Activated CD8-positive, alpha-beta T cell treated with anti-CD3 and anti-CD28 coated beads, Interleukin-2, amount 10 ng/mL, durations not matched to agents 7 days and 5 days (primary cell): ENCODE results near the gene WFS1. TPM values are rescaled to one million over a fixed set of nuclear protein-coding genes. Genes with fewer than 3 reads are reported as not detected.

ENCODE experiments used
- ATAC-seq: fragments of 150-1000 bp; cut with Tn5 transposase; one replicate; pipeline ENCODE4 v1.10.0; 2021; ENCODE audit warnings: moderate library complexity
- CTCF ChIA-PET: fragments of 350-600 bp; sonication (Branson Sonifier 250); formaldehyde crosslinking; loops from one replicate; lab custom pipeline; 2021; ENCODE audit warnings: antibody characterized with exemption; lab: Charles Lee
- POLR2A ChIA-PET: fragments of 350-600 bp; sonication (Branson Sonifier 250); formaldehyde crosslinking; loops from one replicate; lab custom pipeline; 2021; ENCODE audit warnings: antibody characterized with exemption; lab: Charles Lee
- DNase-seq: peaks from one replicate; pipeline ENCODE4 v3.0.0-alpha.2; 2020
- H3K27ac Mint-ChIP-seq: one replicate; pipeline ENCODE4 v1.8.0; 2021; ENCODE audit warnings: mild to moderate bottlenecking, mixed read lengths
- H3K27me3 Mint-ChIP-seq: one replicate; pipeline ENCODE4 v1.8.0; 2021; ENCODE audit warnings: low read depth, mixed read lengths
- H3K36me3 Mint-ChIP-seq: one replicate; pipeline ENCODE4 v1.8.0; 2021; ENCODE audit warnings: low read depth, mixed read lengths
- H3K4me1 Mint-ChIP-seq: one replicate; pipeline ENCODE4 v1.8.0; 2021; ENCODE audit warnings: low read depth, mixed read lengths
- H3K4me3 Mint-ChIP-seq: one replicate; pipeline ENCODE4 v1.8.0; 2021; ENCODE audit warnings: mild to moderate bottlenecking, mixed read lengths
- H3K9me3 Mint-ChIP-seq: one replicate; pipeline ENCODE4 v1.8.0; 2022; ENCODE audit warnings: mixed read lengths; ENCODE audit not compliant: insufficient read depth
- total RNA-seq, 2 experiments: library from RNA; stranded (reverse); gene quantifications; one replicate each; pipeline ENCODE4 v1.2.3, GENCODE V29; 2021

Gene WFS1
- total RNA-seq, 2 experiments from 2014 or later = 0.97 to 1.3 TPM

DNA sequence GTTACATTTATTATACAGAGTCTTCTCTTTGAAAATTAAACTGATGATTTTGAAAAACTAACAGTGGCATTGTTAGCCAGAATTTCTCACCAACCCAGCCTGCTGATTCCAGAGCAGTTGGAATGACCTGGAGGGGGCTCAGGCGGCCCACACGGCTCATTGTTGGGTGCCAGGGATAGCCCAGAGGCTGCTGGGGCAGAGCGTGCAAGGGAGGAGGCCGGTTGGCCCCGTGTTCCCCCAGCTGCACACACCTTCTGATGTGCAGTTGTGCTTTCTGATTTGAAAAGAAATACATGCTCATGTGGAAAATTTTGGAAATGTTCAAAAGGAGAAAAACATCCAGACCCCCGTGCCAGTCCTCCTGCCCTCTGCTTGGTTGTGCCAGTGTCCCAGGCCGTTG is 20.6 kb downstream of the WFS1 start:
- ChIA-PET POLR2A (no interaction called here), CTCF (no interaction called here)
- Mint-ChIP-seq H3K4me3 (no peak overlapping the region), H3K9me3 (no peaks in the 10 kb centered on the region), H3K36me3 (no peaks in the 10 kb centered on the region), H3K27me3 (no peaks in the 10 kb centered on the region), H3K27ac (no peak overlapping the region), H3K4me1 (no peaks in the 10 kb centered on the region)
- ATAC-seq (no peak), DNase-seq (no peak)

DNA sequence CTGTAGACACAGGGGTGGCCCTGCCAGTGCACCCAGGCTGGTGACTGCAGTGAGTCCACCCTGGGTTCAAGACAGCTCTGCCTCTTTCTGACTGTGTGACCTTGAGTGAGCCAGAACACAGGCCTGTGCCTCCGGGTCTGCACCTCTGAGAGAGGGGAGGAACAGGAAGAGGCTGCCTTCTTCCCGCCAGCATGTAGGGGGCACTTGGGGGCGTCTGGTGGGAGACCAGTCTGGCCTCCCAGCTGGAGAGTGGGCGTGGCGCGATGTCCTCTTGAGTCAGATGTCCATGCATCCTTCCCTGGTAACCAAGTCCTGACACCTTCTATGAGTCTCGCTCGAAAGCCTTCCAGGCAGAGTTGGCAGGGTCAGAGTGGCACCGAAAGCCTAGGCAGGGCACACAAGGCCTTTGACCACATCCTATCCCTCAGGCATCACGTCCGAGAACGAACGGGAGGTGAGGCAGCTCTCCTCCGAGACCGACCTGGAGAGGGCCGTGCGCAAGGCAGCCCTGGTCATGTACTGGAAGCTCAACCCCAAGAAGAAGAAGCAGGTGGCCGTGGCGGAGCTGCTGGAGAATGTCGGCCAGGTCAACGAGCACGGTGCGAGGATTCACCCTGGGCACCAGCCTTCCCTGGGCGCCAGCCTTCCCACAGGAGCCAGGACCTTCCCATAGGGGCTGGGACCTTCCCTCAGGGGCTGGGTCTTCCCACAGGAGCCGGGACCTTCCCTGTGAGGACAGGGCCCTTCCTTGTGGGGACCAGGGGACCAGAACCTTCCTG is 21.3 kb downstream of the WFS1 start:
- Mint-ChIP-seq H3K27ac (no peak overlapping the region), H3K4me1 (no peaks in the 10 kb centered on the region), H3K36me3 (no peaks in the 10 kb centered on the region), H3K9me3 (no peaks in the 10 kb centered on the region), H3K27me3 (no peaks in the 10 kb centered on the region), H3K4me3 (no peak overlapping the region)
- CTCF ChIA-PET = no interaction called here
- ATAC-seq = no peak
- no peak for DNase-seq
- POLR2A ChIA-PET = no interaction called here

DNA sequence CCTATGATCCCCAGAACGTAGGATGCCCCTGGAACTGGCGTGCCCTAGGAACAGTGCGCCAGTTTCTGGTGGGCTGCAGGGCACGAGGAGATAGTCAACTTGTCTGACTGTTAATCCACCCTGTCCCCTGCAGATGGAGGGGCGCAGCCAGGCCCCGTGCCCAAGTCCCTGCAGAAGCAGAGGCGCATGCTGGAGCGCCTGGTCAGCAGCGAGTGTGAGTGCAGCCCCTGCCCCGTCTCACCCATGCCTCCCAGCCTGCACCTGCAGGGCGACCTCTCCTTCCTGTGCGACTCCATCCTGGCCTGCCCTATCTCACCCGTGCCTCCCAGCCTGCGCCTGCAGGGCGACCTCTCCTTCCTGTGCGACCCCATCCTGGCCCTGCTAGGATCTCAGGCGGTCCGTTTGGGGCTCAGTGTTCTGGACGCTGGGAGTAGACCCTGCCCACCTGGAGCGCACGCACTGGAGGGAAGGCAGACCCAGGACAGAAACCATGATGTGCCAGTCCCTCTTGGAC is 22.2 kb downstream of the WFS1 start:
- Mint-ChIP-seq H3K4me3 (no peak overlapping the region), H3K36me3 (no peaks in the 10 kb centered on the region), H3K4me1 (no peaks in the 10 kb centered on the region), H3K27me3 (no peaks in the 10 kb centered on the region), H3K9me3 (no peaks in the 10 kb centered on the region), H3K27ac (no peak overlapping the region)
- CTCF ChIA-PET = no interaction called here
- no peak for ATAC-seq
- POLR2A ChIA-PET = no interaction called here
- DNase-seq = no peak

DNA sequence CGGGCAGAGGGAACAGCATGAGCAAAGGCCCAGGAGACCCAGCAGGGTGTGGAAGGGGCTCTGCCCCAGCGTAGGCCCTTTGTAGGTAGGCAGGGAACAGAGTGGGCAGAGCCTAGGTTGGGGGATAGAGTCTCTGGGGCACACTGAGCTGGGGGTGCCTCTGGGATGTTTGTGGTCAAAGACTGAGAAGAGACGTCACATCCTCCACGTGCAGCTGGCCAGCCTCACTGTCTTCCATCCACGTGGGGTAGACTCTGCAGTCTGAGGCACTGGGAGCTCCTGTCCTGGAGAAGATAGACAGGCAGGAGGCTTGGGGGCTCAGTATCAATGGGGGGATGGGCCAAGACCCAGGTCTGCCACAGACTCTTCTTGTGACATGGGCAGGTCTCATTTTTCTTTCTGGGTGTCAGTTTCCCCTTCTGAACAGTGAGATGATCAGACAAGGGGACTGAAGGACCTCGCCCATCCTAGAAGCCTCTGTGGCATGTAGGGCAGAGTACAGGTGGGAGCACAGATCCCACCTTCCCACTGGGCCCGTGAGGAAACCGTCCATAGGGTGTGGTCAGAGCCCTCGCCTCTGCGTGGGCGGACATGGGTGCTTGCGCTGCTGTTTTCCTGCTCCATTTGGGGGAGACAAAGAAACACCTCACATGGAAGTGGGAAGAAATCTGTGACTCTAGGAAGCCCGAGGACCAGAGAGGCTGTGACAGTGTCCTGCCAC is 22.9 kb downstream of the WFS1 start:
- H3K27me3 Mint-ChIP-seq = no peaks in the 10 kb centered on the region
- no peaks in the 10 kb centered on the region for H3K9me3 Mint-ChIP-seq
- ChIA-PET POLR2A (interaction anchor here (0.7 kb wide), 1 partner anchor 435 kb away, joined by 3 read pairs; no protein-coding TSS in a partner anchor), CTCF (no interaction called here)
- ATAC-seq = no peak
- no peaks in the 10 kb centered on the region for H3K36me3 Mint-ChIP-seq
- DNase-seq = no peak
- H3K4me1 Mint-ChIP-seq = no peaks in the 10 kb centered on the region
- no peak overlapping the region for H3K4me3 Mint-ChIP-seq
- no peak overlapping the region for H3K27ac Mint-ChIP-seq

DNA sequence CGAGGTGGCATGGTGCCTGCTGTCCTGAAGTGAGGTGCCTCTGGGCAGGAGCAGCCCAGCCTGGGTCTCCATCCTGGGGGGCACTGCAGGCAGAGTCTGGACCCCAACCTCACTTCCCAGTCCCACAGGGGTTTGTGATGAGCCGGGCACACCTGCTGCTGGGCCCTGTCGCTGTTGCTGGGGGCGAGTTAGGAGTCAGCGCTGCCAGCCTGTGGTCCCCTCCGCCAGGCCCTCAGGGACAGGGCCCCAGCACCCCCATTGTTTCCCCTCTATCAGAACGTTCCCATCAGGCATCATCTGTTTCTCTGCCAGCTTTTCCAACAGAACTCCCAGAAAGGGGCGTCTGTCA is 23.4 kb downstream of the WFS1 start:
- ATAC-seq (no peak), DNase-seq (no peak)
- no peaks in the 10 kb centered on the region for H3K4me1 Mint-ChIP-seq
- H3K36me3 Mint-ChIP-seq = no peaks in the 10 kb centered on the region
- no peaks in the 10 kb centered on the region for H3K9me3 Mint-ChIP-seq
- CTCF ChIA-PET = no interaction called here
- H3K27me3 Mint-ChIP-seq = no peaks in the 10 kb centered on the region
- POLR2A ChIA-PET = interaction anchor here (0.7 kb wide), 1 partner anchor 435 kb away, joined by 3 read pairs; no protein-coding TSS in a partner anchor
- H3K27ac Mint-ChIP-seq = no peak overlapping the region
- H3K4me3 Mint-ChIP-seq = no peak overlapping the region

DNA sequence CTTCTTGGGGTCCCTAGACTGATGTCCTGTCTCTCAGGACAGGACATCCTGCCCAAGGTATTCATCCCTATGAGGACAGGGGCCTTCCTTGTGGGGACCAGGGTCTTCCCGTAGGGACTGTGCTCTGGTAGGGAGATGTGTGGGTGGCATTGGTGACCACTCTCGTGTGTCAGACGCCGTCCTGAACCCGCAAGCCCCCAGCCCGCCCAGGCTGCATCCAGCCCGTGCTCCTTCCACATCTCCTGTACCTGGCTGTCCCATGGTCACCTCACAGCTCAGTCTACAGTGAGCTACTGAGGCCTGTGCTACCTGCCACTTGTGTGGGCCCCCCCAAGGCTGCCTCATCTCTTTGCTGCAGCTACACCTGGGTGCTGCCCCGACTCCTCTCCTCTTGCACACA is 24.0 kb downstream of the WFS1 start:
- Mint-ChIP-seq H3K4me3 (no peak overlapping the region), H3K27ac (no peak overlapping the region), H3K4me1 (no peaks in the 10 kb centered on the region), H3K9me3 (no peaks in the 10 kb centered on the region), H3K27me3 (no peaks in the 10 kb centered on the region), H3K36me3 (no peaks in the 10 kb centered on the region)
- DNase-seq (no peak), ATAC-seq (no peak)
- CTCF ChIA-PET = no interaction called here
- POLR2A ChIA-PET = no interaction called here

DNA sequence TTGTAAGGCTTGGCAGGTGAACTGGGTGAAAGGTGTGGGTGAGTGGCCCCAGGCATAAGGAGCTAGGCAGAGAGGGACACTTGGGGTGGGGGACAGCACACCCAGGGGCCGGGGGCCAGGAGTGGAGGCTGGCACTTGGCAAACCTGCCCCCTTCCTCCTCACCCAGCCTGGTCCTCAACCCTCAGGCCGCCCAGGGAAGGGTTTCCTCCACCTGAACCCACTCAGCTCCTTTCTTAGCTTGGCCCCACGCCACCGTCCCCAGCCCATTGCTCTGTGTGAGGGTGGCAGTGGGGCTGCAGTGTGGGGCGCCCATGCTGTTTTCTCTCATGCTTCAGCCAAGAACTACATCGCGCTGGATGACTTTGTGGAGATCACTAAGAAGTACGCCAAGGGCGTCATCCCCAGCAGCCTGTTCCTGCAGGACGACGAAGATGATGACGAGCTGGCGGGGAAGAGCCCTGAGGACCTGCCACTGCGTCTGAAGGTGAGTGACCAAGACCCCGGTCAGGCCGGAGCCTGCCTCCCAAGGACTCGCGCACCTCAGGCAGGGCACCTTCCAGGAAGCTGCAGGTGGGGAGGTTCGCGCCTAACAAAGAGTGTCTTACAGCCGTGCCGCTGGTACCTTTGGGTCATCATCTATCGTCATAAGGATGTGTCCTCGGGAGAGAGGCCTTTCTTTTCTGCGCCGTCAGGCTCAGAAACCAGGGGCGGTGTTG is 25.2 kb downstream of the WFS1 start:
- ATAC-seq = no peak
- H3K4me3 Mint-ChIP-seq = no peak overlapping the region
- H3K27me3 Mint-ChIP-seq = no peaks in the 10 kb centered on the region
- POLR2A ChIA-PET = no interaction called here
- H3K9me3 Mint-ChIP-seq = no peaks in the 10 kb centered on the region
- no peaks in the 10 kb centered on the region for H3K4me1 Mint-ChIP-seq
- H3K27ac Mint-ChIP-seq = no peak overlapping the region
- DNase-seq = no peak
- CTCF ChIA-PET = no interaction called here
- H3K36me3 Mint-ChIP-seq = no peaks in the 10 kb centered on the region

DNA sequence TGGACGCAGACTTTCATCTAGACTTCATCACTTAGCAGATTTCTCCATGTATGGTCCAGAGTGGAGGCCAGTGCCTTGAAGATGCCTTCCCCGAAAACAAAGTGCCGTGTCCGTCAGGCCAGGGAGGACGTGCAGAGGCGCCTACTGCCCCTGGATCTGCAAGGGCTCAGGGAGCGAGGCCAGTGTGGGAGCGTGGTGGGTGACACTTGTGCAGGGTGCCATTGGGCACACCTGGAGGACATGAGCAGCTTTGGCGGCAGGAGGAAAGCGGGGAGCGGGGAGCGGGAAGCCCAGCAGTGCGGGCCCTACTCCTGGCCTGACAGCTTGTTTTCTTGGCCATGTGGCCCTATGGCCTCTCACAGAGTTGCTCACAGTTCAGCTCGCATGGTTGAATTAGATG is 25.8 kb downstream of the WFS1 start:
- Mint-ChIP-seq H3K4me1 (no peaks in the 10 kb centered on the region), H3K27ac (no peak overlapping the region), H3K36me3 (no peaks in the 10 kb centered on the region), H3K4me3 (no peak overlapping the region), H3K27me3 (no peaks in the 10 kb centered on the region), H3K9me3 (no peaks in the 10 kb centered on the region)
- no peak for DNase-seq
- ChIA-PET POLR2A (no interaction called here), CTCF (interaction anchor here (0.5 kb wide), 1 partner anchor 22 kb away, joined by 4 read pairs; no protein-coding TSS in a partner anchor)
- ATAC-seq = no peak

DNA sequence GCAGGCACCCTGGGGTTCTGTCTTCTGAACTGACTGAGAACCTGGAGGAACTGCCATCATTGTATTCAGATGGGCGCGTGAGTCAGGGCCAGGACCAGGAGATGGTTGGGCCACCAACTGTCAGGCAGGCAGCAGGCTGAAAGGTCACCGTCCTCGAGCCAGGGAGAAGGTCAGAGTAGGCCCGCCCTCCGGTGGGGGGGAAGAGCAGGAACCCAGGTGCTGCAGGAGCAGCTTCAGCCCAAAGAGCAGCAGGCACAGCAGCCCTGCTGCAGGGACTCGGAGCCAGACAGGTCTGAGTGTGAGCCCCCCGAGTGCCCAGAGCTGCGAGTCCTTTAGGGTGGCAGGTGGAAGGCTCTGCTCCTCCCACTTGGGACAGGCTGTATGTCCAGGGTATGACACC is 26.4 kb downstream of the WFS1 start:
- ATAC-seq (no peak), DNase-seq (no peak)
- CTCF ChIA-PET = interaction anchor here (0.5 kb wide), 1 partner anchor 22 kb away, joined by 4 read pairs; no protein-coding TSS in a partner anchor
- Mint-ChIP-seq H3K27ac (no peak overlapping the region), H3K4me1 (no peaks in the 10 kb centered on the region), H3K4me3 (no peak overlapping the region), H3K36me3 (no peaks in the 10 kb centered on the region), H3K9me3 (no peaks in the 10 kb centered on the region), H3K27me3 (no peaks in the 10 kb centered on the region)
- POLR2A ChIA-PET = no interaction called here

DNA sequence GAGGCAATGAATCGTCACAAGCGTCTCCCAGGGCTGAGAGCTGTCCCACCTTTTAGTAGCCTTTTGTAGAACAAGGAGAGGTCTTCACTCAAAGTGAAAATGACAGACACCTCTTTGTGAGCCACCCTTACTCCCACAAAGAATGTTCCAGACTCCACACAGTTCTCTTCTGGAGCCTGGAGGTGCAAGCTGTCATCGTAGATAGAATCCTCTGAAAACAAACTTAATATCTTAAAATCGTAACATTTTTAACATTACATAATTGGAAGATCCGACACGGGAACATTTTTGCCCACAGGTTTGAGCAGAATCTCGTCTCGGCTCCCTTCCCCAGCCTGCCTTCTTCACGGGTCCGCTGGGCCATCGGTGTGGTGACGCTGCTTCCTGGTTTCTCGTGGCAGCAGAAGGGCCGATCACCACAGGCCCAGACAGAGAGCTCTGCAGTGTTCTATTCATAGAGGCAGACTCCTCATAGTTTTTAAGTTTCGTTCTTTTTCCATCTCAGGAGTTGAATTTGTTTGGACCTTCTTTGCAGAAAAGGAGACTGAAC is 27.7 kb downstream of the WFS1 start:
- no peaks in the 10 kb centered on the region for H3K9me3 Mint-ChIP-seq
- ChIA-PET CTCF (interaction anchor here (1.3 kb wide), 1 partner anchor 48 kb away, joined by 3 read pairs; no protein-coding TSS in a partner anchor), POLR2A (no interaction called here)

DNA sequence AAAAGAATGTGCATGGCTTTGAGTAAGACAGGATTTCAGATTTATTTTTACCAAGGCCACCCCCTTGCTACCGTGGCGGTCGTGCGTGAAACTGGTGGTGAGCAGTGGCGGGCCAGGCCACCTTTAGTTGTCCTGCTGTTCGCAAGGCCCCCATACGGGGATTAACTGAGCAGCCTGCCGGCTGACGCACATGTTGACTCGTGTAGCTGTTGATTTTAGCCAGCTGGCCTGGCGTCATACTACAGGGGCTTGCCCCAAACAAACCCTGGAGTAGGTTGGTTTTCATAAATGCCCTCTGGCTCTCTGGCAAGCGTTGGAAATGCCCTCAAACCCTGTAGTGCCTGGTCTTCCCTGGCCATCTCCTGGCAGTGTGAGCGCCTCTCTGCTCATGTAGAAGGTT is 28.4 kb downstream of the WFS1 start:
- no peaks in the 10 kb centered on the region for H3K27me3 Mint-ChIP-seq
- DNase-seq (no peak), ATAC-seq (no peak)
- H3K9me3 Mint-ChIP-seq = no peaks in the 10 kb centered on the region
- H3K4me1 Mint-ChIP-seq = no peaks in the 10 kb centered on the region
- CTCF ChIA-PET = no interaction called here
- no peaks in the 10 kb centered on the region for H3K36me3 Mint-ChIP-seq
- H3K4me3 Mint-ChIP-seq = no peak overlapping the region
- no peak overlapping the region for H3K27ac Mint-ChIP-seq
- POLR2A ChIA-PET = no interaction called here

More for the DNA sequence above, 27.7 kb downstream of the WFS1 start:
- Mint-ChIP-seq H3K27me3 (no peaks in the 10 kb centered on the region), H3K4me3 (no peak overlapping the region), H3K27ac (no peak overlapping the region), H3K4me1 (no peaks in the 10 kb centered on the region), H3K36me3 (no peaks in the 10 kb centered on the region)
- ATAC-seq (no peak), DNase-seq (no peak)
